GM18873 (cell line): Measurements from ENCODE around the gene INTS2.
"Not testable (repeated sequence)": the region's sequence is repeated elsewhere in the genome, so short reads cannot be mapped to it uniquely, and the experiment has no call there.

ENCODE experiments used
- ATAC-seq: cut with Tn5 transposase; IDR thresholded peaks from one replicate; pipeline ENCODE4 v1.9.1; 2021; ENCODE audit warnings: mild to moderate bottlenecking, moderate library complexity, moderate number of reproducible peaks; ENCODE audit not compliant: unreplicated experiment, low FRiP score

INTS2 gene

DNA sequence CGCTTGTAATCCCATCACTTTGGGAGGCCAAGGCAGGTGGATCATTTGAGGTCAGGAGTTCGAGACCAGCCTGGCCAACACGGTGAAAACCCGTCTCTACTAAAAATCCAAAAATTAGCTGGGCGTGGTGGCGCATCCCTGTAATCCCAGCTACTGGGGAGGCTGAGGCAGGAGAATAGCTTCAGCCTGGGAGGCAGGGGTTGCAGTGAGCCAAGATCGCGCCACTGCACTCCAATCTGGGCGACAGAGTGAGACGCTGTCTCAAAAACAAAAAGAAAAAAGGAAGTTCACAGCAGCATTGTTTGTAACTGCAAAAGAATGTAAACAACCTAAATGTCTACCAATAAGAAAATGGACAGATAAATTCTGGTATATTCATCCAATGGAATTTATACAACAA lies 67.4 kb downstream of the INTS2 start:
- not testable (repeated sequence) for ATAC-seq

- ATAC-seq: no peak
Observed at GRCh38 chr17:61856035-61856434, 71.7 kb downstream of the INTS2 start.

- ATAC-seq: no peak
Observed at GRCh38 chr17:61852857-61853256, 74.9 kb downstream of the INTS2 start.

- ATAC-seq: no peak
Observed at GRCh38 chr17:61849674-61850073, 78.1 kb downstream of the INTS2 start.

GRCh38 chr17:61848896-61849295 lies 78.9 kb downstream of the INTS2 start:
- no peak for ATAC-seq

GRCh38 chr17:61848247-61848646 lies 79.5 kb downstream of the INTS2 start:
- no peak for ATAC-seq

GRCh38 chr17:61847659-61848058 lies 80.1 kb downstream of the INTS2 start:
- ATAC-seq: no peak

GRCh38 chr17:61846761-61847375 lies 80.9 kb downstream of the INTS2 start:
- ATAC-seq: no peak

- no peak for ATAC-seq
Observed at GRCh38 chr17:61846088-61846487, 81.7 kb downstream of the INTS2 start.

DNA sequence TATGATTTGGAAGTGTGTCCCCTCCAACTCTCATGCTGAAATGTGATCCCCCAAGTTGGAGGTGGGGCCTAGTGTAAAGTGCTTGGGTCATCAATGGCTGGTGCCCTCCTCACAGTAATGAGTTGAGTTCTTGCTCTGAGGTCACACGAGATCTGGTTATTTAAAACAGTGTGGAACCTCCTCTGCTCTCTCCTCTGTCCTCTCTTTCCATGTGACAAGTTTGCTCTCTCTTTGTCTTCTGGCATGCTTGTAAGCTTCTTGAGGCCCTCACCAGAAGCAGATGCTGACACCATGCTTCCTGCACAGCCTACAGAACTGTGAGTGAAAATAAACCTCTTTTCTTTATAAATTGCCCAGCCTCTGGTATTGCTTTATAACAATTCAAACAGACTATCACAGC lies 84.3 kb downstream of the INTS2 start:
- ATAC-seq: no peak

DNA sequence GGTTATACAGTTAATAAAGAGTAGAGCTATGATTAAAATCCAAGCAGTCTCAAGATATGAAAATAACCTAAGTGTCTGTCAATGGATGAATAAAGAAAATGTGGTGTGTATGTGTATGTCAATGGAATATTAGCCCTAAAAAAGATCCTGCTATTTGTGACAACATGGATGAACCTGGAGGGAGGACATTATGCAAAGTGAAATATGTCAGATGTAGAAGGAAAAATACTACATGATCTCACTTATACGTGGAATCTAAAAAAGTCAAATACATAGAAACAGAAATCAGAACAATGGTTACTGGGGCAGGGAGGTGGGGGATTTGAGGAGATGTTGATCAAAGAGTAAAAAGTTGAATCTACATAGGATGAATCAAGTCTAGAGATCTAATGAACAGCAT lies 84.9 kb downstream of the INTS2 start:
- no peak for ATAC-seq

DNA sequence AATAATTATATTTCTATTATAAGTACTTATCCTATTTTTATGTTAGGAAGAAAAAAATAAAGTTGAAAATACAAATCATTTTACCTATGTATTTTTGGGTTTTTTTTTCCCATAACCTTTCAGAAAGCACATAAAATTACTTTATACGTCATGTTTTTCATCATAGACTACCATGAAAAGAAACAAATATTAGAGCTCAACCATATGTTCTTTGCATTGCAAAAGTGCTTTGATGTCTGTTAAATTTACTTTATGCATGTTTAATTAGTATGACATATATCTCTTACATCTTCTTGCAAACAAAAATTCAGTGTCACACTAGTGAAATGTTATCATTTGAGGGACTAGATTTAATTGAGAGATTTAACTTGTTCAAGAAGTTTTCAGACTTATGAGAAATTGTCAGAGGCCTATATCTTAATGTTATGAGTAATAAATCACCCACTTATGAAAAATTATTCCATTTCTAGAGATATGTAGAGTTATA lies 88.4 kb downstream of the INTS2 start:
- no peak for ATAC-seq

DNA sequence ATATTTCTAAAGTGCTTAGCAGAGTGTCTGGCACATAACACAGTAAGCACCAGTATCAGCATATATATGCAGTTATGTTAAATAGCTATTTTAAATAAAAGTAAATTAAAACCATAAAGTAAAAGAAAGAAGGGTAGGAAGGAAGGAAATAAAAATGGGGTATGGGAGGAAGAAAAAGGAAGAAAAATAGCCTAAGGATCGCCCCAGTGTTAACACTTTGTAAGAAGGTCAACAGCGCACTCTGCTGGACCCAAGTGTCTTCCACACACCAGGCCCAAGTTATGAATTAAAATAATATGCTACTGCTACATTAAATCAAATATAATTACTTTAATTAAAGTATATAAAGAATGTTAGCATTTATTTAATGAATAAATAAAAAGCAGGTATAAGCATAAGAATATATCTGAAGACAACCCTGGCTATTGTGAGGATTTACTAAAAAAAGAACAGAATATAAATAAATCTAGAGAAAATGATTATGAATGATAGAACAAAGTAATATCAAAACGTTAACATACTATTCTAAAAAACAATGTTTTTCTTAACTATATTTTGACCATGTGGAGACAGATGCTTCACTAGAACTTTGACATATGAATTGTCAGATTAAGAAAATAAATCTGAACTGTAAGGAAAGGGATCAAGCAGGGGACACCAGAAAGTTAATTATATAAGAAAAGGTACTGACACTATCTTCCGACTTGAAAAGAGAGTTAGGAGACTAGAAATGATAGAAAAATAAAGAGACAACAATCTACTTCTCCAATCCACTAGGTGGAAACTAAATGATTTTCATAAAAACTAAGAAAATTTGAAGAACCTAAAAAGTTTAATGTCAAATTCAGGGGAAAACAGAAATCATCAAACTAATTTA lies 90.4 kb downstream of the INTS2 start:
- ATAC-seq: no peak

DNA sequence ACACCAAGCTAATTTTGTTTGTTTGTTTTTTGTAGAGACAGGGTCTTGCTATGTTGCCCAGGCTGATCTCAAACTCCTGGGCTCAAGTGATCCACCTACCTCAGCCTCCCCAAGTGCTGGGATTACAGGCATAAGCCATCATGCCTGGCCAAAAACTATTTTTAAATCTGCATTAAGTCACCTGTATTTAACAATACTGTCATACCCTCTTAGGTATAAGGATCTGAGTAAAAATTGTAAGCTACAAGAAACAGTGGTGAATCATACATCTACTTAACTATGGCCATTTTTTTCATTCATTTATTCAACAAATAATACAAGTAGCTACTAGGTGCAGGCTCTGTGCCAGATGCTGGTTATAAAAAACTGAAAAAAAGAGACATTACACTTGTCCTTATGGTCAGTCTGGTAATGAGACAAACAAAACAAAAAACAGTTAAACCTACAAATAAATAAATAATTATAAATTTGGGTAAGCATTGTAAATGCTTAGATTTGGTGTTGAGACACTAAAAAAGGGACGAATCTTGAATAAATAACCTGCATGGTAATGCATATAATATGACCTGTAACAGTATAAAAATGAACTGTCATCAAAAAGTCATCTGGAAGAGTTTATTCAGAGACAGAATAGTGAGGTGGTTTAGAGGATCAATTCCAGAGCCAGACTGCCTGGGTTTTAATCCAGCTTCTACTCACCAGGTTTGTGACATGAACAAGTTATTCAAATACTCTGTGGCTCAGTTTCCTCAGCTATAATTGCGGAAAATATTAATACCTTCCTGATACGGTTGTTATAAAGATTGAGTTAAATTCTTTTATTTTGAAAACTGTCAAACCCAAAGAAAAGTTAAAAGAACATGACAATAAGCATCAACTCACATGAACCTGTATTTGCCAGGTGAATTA lies 91.3 kb downstream of the INTS2 start:
- no peak for ATAC-seq

GRCh38 chr17:61835606-61836005 lies 92.2 kb downstream of the INTS2 start:
- no peak for ATAC-seq

- no peak for ATAC-seq
Observed at GRCh38 chr17:61834610-61835009, 93.2 kb downstream of the INTS2 start.

DNA sequence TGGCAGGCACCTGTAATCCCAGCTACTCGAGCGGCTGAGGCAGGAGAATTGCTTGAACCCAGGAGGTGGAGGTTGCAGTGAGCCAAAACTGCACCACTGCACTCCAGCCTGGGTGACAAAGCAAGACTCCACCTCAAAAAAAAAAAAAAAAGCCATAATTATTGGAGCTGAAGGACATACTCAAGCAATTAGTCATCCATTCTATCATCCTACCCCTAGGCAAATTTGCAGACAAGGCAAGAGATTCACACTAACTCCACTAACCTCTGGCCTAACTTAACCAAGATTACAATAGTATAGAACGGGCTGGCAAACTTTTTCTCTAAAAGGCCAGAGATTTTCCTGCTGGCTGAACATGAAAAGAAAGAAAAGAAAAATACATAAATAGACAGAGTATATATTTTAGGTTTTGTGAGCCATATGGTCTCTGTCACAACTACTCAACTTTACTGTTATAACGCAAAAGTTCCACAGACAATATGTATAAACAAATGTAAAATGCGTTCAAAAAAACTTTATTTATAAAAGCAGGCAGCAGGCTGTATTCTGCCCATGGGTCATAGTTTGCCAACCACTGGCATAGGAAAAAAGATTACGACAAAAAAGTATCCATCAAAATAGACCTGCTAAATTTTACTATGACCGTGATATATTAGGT lies 94.1 kb downstream of the INTS2 start:
- no peak for ATAC-seq

GRCh38 chr17:61832463-61832862 lies 95.3 kb downstream of the INTS2 start:
- ATAC-seq: no peak

GRCh38 chr17:61831099-61831498 lies 96.7 kb downstream of the INTS2 start:
- ATAC-seq: no peak

GRCh38 chr17:61828694-61829093 lies 99.1 kb downstream of the INTS2 start:
- ATAC-seq: no peak
